Neural cell (in vitro differentiated cells): ENCODE measurements around the gene SLC22A23.

ENCODE experiments used
- EP300 ChIP-seq: fragments of 450-650 bp; conservative IDR thresholded peaks from 2 replicates; pipeline ENCODE4 v1.6.1; 2014; ENCODE audit warnings: antibody characterized with exemption, mild to moderate bottlenecking, moderate library complexity; ENCODE audit not compliant: poor library complexity, severe bottlenecking
- EZH2 ChIP-seq: fragments of 200-600, 300-800 bp; shearing (Covaris generic), sonication (generic); IDR thresholded peaks from 2 replicates; pipeline ENCODE4 v1.6.1; 2014; ENCODE audit warnings: antibody characterized with exemption, low read length, borderline replicate concordance, mild to moderate bottlenecking; ENCODE audit not compliant: insufficient read depth, poor library complexity, severe bottlenecking
- SMC3 ChIP-seq: fragments of 450-650 bp; conservative IDR thresholded peaks from 2 replicates; pipeline ENCODE4 v1.6.1; 2014; ENCODE audit warnings: antibody characterized with exemption, mild to moderate bottlenecking, moderate library complexity; ENCODE audit not compliant: poor library complexity
- TF ChIP-seq, protein P1 (sequence below): fragments of 450-650 bp; IDR thresholded peaks from 2 replicates; pipeline ENCODE4 v1.5.1; 2014; ENCODE audit warnings: antibody characterized with exemption, mild to moderate bottlenecking, moderate library complexity; ENCODE audit not compliant: poor library complexity, severe bottlenecking
- TF ChIP-seq, protein P2 (sequence below): IDR thresholded peaks from 2 replicates; pipeline ENCODE4 v1.6.1; 2012; ENCODE audit warnings: borderline replicate concordance

DNA sequence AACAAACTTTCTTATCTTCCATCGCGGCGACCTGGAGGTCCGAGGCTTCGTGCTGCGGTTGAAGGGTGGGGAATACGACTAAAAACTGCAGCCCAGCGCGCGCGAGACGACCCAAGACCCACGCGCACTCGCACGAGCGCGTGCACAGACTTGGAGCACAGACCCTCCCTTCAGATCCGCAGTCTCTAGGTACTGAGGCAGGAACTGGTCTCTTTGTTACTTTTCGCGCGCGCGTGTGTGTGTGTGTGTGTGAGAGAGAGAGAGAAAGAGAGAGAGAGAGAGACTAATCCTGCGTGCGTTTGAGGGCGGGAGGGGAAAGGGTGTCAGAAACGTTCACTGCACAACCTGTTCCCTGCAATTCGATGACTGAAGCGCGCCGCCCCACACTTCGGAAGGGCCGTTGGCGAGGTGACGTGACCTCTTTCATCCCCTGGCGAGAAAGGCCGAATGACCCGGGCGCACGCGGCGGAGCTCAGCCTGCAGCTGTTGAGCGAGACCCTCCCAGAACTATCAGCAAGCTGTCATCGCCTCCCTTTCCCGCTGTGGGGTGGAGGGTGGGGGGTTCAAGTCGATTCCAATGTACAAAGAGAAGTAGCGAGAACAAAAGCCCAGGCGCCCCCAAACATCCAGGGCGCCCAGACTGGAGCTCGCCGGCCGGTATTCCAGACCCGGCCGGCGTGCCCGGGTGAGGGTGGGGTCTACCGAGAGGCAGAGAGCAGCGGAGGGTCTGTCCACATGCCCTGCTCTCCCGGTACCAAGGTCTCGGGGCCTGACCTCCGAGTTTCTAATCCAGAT, 227.9 kb downstream of the SLC22A23 start:
- TF ChIP-seq EZH2, result no peak
- TF ChIP-seq, protein P1, sequence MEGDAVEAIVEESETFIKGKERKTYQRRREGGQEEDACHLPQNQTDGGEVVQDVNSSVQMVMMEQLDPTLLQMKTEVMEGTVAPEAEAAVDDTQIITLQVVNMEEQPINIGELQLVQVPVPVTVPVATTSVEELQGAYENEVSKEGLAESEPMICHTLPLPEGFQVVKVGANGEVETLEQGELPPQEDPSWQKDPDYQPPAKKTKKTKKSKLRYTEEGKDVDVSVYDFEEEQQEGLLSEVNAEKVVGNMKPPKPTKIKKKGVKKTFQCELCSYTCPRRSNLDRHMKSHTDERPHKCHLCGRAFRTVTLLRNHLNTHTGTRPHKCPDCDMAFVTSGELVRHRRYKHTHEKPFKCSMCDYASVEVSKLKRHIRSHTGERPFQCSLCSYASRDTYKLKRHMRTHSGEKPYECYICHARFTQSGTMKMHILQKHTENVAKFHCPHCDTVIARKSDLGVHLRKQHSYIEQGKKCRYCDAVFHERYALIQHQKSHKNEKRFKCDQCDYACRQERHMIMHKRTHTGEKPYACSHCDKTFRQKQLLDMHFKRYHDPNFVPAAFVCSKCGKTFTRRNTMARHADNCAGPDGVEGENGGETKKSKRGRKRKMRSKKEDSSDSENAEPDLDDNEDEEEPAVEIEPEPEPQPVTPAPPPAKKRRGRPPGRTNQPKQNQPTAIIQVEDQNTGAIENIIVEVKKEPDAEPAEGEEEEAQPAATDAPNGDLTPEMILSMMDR, result no peak
- peak; percentile 84 for TF ChIP-seq EP300
- TF ChIP-seq, protein P2, sequence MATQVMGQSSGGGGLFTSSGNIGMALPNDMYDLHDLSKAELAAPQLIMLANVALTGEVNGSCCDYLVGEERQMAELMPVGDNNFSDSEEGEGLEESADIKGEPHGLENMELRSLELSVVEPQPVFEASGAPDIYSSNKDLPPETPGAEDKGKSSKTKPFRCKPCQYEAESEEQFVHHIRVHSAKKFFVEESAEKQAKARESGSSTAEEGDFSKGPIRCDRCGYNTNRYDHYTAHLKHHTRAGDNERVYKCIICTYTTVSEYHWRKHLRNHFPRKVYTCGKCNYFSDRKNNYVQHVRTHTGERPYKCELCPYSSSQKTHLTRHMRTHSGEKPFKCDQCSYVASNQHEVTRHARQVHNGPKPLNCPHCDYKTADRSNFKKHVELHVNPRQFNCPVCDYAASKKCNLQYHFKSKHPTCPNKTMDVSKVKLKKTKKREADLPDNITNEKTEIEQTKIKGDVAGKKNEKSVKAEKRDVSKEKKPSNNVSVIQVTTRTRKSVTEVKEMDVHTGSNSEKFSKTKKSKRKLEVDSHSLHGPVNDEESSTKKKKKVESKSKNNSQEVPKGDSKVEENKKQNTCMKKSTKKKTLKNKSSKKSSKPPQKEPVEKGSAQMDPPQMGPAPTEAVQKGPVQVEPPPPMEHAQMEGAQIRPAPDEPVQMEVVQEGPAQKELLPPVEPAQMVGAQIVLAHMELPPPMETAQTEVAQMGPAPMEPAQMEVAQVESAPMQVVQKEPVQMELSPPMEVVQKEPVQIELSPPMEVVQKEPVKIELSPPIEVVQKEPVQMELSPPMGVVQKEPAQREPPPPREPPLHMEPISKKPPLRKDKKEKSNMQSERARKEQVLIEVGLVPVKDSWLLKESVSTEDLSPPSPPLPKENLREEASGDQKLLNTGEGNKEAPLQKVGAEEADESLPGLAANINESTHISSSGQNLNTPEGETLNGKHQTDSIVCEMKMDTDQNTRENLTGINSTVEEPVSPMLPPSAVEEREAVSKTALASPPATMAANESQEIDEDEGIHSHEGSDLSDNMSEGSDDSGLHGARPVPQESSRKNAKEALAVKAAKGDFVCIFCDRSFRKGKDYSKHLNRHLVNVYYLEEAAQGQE, result peak; percentile 95
- peak; percentile 54 for TF ChIP-seq SMC3
